Smooth muscle cell (in vitro differentiated cells): Measurements from ENCODE around the gene ATP11C. TPM values are rescaled to one million over a fixed set of nuclear protein-coding genes. Genes with fewer than 3 reads are reported as not detected.
"Not testable (repeated sequence)": the region's sequence is repeated elsewhere in the genome, so short reads cannot be mapped to it uniquely, and the experiment has no call there.

ENCODE experiments used
- DNase-seq: peaks from one replicate; lab custom pipeline; 2025; ENCODE audit not compliant: unreplicated experiment; lab: John Stamatoyannopoulos, UW
- H2AFZ ChIP-seq: fragments of 200-600 bp; sonication (generic); 2 replicates; pipeline ENCODE4 v1.6.0; 2016; ENCODE audit warnings: antibody characterized with exemption, low read depth, mild to moderate bottlenecking
- H3F3A ChIP-seq: fragments of 200-600 bp; sonication (generic); 2 replicates; pipeline ENCODE4 v1.6.0; 2017; ENCODE audit warnings: antibody characterized with exemption, low read depth
- H3K27ac ChIP-seq: fragments of 200-600 bp; sonication (generic); 2 replicates; pipeline ENCODE4 v1.5.1; 2016; ENCODE audit warnings: low read depth, mild to moderate bottlenecking
- H3K27me3 ChIP-seq: fragments of 200-600 bp; sonication (generic); 2 replicates; pipeline ENCODE4 v1.6.1; 2016; ENCODE audit warnings: low read depth, mild to moderate bottlenecking
- H3K36me3 ChIP-seq: fragments of 200-600 bp; sonication (generic); 2 replicates; pipeline ENCODE4 v1.5.1; 2016; ENCODE audit warnings: low read depth
- H3K4me1 ChIP-seq: fragments of 200-600 bp; sonication (generic); 2 replicates; pipeline ENCODE4 v1.5.1; 2016; ENCODE audit warnings: low read depth
- H3K4me2 ChIP-seq: fragments of 200-600 bp; sonication (generic); 2 replicates; pipeline ENCODE4 v1.6.0; 2016; ENCODE audit warnings: mild to moderate bottlenecking
- H3K4me3 ChIP-seq: fragments of 200-600 bp; sonication (generic); 2 replicates; pipeline ENCODE4 v1.5.1; 2016; ENCODE audit warnings: mild to moderate bottlenecking
- H3K79me2 ChIP-seq: fragments of 200-600 bp; sonication (generic); 2 replicates; pipeline ENCODE4 v1.6.0; 2016; ENCODE audit warnings: low read depth, mild to moderate bottlenecking
- H3K9ac ChIP-seq: fragments of 200-600 bp; sonication (generic); 2 replicates; pipeline ENCODE4 v1.6.0; 2016; ENCODE audit warnings: low read depth
- H3K9me3 ChIP-seq: fragments of 200-600 bp; sonication (generic); replicated peaks from 2 replicates; pipeline ENCODE4 v1.5.1; 2016; ENCODE audit warnings: low read depth
- H4K20me1 ChIP-seq: fragments of 200-600 bp; sonication (generic); 2 replicates; pipeline ENCODE4 v1.6.0; 2016; ENCODE audit warnings: low read depth
- WGBS: methylation state at CpG from one replicate; pipeline ENCODE4 v1.1.7; 2016; ENCODE audit warnings: low lambda C conversion rate; 5-methylcytosine and 5-hydroxymethylcytosine counted together
- polyA plus RNA-seq: library from polyadenylated mRNA; unstranded; fragments of >200 nt; fragmentation: Nextera tagmentation; extraction: Ambion mirVana; gene quantifications from 2 replicates; pipeline ENCODE4 v1.2.1, GENCODE V29; 2016
- total RNA-seq: library from RNA; depleted of rRNA; stranded (reverse); fragments of >200 nt; gene quantifications from 2 replicates; pipeline ENCODE4 v1.2.3, GENCODE V29; 2014
- TF ChIP-seq, protein P1 (sequence below): fragments of 200-600 bp; sonication (generic); IDR thresholded peaks from 2 replicates; pipeline ENCODE4 v1.5.1; 2017; ENCODE audit warnings: borderline replicate concordance, mild to moderate bottlenecking, antibody characterized with exemption; ENCODE audit not compliant: insufficient read depth, poor library complexity, severe bottlenecking

The ATP11C gene
- total and polyA plus RNA-seq, 2 experiments from 2014 or later = 3.2 to 17.1 TPM

DNA sequence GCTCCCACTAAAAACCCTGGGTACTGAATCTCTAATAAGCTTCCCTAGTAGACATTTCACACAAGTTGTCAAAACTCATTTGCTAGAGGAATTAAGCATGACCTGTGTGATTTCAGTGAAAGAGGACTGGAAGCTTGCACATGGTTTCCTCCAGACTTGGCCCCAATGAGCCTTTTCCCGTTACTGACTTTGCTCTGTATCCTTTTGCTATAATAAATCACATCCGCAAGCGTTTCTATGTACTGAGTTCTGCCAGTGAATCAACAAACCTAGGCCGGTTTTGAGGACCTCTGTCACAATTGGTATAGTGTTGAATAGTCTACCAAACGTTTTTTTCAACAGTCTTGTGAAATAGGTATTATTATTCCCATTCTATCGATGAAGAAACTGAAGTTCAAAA, 8.2 kb downstream of the ATP11C start:
- TF ChIP-seq, protein P1, sequence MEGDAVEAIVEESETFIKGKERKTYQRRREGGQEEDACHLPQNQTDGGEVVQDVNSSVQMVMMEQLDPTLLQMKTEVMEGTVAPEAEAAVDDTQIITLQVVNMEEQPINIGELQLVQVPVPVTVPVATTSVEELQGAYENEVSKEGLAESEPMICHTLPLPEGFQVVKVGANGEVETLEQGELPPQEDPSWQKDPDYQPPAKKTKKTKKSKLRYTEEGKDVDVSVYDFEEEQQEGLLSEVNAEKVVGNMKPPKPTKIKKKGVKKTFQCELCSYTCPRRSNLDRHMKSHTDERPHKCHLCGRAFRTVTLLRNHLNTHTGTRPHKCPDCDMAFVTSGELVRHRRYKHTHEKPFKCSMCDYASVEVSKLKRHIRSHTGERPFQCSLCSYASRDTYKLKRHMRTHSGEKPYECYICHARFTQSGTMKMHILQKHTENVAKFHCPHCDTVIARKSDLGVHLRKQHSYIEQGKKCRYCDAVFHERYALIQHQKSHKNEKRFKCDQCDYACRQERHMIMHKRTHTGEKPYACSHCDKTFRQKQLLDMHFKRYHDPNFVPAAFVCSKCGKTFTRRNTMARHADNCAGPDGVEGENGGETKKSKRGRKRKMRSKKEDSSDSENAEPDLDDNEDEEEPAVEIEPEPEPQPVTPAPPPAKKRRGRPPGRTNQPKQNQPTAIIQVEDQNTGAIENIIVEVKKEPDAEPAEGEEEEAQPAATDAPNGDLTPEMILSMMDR = no peak
- Histone ChIP-seq H4K20me1 (peaks cover 45% of the 10 kb centered on the region), H3K4me1 (no peaks in the 10 kb centered on the region), H3K9ac (no peak overlapping the region), H3F3A (no peaks in the 10 kb centered on the region), H2AFZ (no peak overlapping the region), H3K9me3 (no peaks in the 10 kb centered on the region), H3K4me2 (no peak overlapping the region), H3K27me3 (no peaks in the 10 kb centered on the region), H3K4me3 (no peak overlapping the region), H3K27ac (no peak overlapping the region), H3K79me2 (peaks cover 5% of the 10 kb centered on the region), H3K36me3 (no peaks in the 10 kb centered on the region)
- 71% methylated on average over 6 of the region's 6 CpGs for WGBS
- DNase-seq = no peak

DNA sequence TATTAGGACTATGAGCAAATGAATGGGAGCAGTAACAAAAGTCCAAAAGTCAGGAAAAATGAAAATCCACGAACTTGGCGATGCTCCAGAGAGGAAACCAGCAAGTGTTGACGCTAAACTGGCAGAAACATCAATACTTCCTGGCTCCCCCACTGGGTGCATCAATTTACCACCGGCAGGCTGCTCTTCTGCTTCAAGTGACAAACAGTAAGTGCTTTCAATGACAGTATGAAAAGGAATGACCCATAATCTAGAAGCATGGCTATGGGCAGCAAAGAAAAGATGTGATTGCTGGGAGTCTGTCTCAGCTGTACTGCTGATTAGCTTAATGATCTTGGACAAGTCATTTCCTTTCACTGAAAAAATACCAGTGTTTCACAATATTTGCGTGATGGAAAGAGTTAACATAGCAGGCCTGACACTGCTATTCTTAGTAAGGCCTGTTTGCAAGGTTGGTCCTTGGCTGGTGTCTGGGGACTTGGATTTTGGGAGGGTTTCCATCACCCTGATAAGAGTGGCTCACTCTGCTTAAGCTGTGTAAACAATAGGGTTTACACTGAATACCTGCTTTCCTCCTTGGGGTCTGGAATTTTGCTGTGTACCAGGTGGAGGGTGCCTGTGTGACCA, 8.7 kb downstream of the ATP11C start:
- Histone ChIP-seq H3K4me3 (no peak overlapping the region), H3K9me3 (no peaks in the 10 kb centered on the region), H3K36me3 (no peaks in the 10 kb centered on the region), H3K4me2 (no peak overlapping the region), H3K79me2 (peaks cover 5% of the 10 kb centered on the region), H3K4me1 (no peaks in the 10 kb centered on the region), H2AFZ (no peak overlapping the region), H3K9ac (no peak overlapping the region), H4K20me1 (peaks cover 40% of the 10 kb centered on the region), H3K27ac (no peak overlapping the region), H3K27me3 (no peaks in the 10 kb centered on the region), H3F3A (no peaks in the 10 kb centered on the region)
- TF ChIP-seq, protein P1 = no peak
- DNase-seq = no peak
- WGBS = 63% methylated on average over 5 of the region's 5 CpGs

DNA sequence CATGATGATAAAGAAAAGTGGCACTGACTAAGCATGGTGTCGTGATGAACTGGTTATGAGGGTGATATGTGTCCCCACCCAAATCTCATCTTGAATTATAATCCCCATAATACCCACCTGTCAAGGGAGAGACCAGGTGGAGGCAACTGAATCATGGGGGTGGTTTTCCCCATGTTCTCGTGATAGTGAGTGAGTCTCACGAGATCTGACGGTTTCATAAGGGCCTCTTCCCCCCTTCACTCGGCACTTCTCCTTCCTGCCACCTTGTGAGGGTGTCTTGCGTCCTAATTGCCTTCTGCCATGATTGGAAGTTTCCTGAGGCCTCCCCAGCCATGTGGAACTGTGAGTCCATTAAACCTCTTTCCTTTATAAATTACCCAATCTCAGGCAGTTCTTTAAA, 11.7 kb downstream of the ATP11C start:
- peaks cover 18% of the 10 kb centered on the region for H4K20me1 ChIP-seq
- H3K4me2 ChIP-seq, H3K27ac ChIP-seq, H3F3A ChIP-seq, H3K27me3 ChIP-seq, H3K79me2 ChIP-seq, H3K4me1 ChIP-seq, H3K36me3 ChIP-seq, H3K9me3 ChIP-seq, H2AFZ ChIP-seq, DNase-seq, H3K4me3 ChIP-seq, H3K9ac ChIP-seq: not testable (repeated sequence)
- 67% methylated on average over 6 of the region's 6 CpGs for WGBS

DNA sequence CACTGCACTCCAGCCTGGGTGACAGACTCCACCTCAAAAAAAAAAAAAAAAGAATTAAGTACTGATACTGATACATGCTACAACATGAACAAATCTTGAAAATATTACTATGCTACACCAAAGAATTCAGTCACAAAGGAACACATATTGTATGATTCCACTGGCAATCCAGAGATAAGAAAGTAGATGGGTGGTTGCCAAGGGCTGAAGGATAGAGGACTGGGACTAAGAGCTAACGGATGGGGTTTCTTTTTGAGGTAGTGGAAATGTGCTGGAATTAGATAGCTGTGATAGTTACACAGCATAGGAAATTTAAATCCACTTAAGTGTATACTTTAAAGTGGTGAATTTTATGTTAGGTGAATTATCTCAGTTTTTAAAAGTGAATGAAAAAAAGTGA, 12.5 kb downstream of the ATP11C start:
- Histone ChIP-seq H3K9ac (no peak overlapping the region), H3K4me2 (no peak overlapping the region), H3F3A (no peaks in the 10 kb centered on the region), H4K20me1 (peaks cover 10% of the 10 kb centered on the region), H3K27me3 (no peaks in the 10 kb centered on the region), H3K27ac (no peak overlapping the region), H3K4me3 (no peak overlapping the region), H3K9me3 (no peaks in the 10 kb centered on the region), H2AFZ (no peak overlapping the region), H3K79me2 (no peaks in the 10 kb centered on the region), H3K36me3 (no peaks in the 10 kb centered on the region), H3K4me1 (no peaks in the 10 kb centered on the region)
- TF ChIP-seq, protein P1 = no peak
- no peak for DNase-seq
- WGBS = 84% methylated on average over 1 of the region's 1 CpG
